ENCODE measurements around the gene GNA12. TPM values are rescaled to one million over a fixed set of nuclear protein-coding genes. Genes with fewer than 3 reads are reported as not detected.

The GNA12 gene
- total and polyA plus RNA-seq, 10 of the 15 experiments (the other 5 are each of a cell fraction or from before 2014, with no cell fraction given): 1.9 to 51.8 (median 12.6) TPM

GRCh38 chr7:2886391-2886790, 42.3 kb upstream of the GNA12 start (continued):
- TF ChIP-seq MAX (IDR thresholded peaks at IDR 0.05; ENCODE audit: low read depth, low read length) (no peak), E2F8 (IDR thresholded peaks at IDR 0.05; ENCODE audit: low read depth, partially characterized antibody) (no peak), MYB (IDR thresholded peaks at IDR 0.05; ENCODE audit: borderline replicate concordance, low read depth, low read length) (no peak), ZNF592 (IDR thresholded peaks at IDR 0.05) (no peak), TBL1XR1 (IDR thresholded peaks at IDR 0.05; ENCODE audit: low read depth, low read length) (no peak), MTA2 (IDR thresholded peaks at IDR 0.05; ENCODE audit: low read depth) (no peak)
